HG02981 (cell line): ENCODE results near the gene OR4C12.
"Not testable (repeated sequence)": the region's sequence is repeated elsewhere in the genome, so short reads cannot be mapped to it uniquely, and the experiment has no call there.

ENCODE experiments used
- ATAC-seq: cut with Tn5 transposase; IDR thresholded peaks from one replicate; pipeline ENCODE4 v1.9.1; 2021; ENCODE audit warnings: mild to moderate bottlenecking, moderate library complexity; ENCODE audit not compliant: unreplicated experiment

The OR4C12 gene

GRCh38 chr11:49982435-49982834, at the start of gene OR4C12:
TSS of gene OR4C12 (minus strand) at chr11:49982535. CDS start at chr11:49982501, 34 bp downstream.
- ATAC-seq: not testable (repeated sequence)

- no peak for ATAC-seq
These were observed 47.9 kb upstream of the OR4C12 start for GRCh38 chr11:50030193-50030592.

GRCh38 chr11:49995565-49995964, 13.2 kb upstream of the OR4C12 start:
- no peak for ATAC-seq

GRCh38 chr11:49973439-49973838, 8.9 kb downstream of the OR4C12 start:
- not testable (repeated sequence) for ATAC-seq

- no peak for ATAC-seq
These were observed 30.2 kb downstream of the OR4C12 start, which contains the start of gene OR4C13 for GRCh38 chr11:49952091-49952490. TSS of gene OR4C13 (plus strand) at chr11:49952391. CDS start at chr11:49952423, 32 bp downstream.

- ATAC-seq: not testable (repeated sequence)
These were observed 33.6 kb downstream of the OR4C12 start for GRCh38 chr11:49948701-49949100.
